GM18526 (cell line): ENCODE data around the gene RETREG1.

ENCODE experiments used
- POLR2A ChIP-seq: IDR thresholded peaks from 3 replicates; pipeline ENCODE4 v1.6.1; 2011; ENCODE audit not compliant: insufficient read length; ENCODE audit errors: extremely low read depth

Gene RETREG1

DNA sequence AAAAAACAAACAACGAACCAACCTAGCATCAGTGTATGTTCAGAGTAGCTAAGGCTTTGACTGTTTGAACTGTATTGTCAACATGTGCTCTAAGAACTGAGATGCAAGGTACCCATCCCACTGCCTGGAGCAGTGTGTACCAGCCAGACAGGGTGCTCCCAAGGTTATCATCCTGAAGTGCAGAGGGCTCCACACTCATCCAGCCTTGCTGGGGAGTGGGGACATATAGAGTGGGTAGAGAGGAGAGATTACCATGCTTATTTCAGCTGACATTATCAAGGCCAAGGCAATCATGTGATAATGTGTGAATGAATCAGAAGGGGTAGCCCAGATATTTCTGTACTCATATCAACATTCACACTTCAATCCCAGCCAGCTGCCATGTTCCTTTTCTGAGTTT, 82.5 kb downstream of the RETREG1 start:
- TF ChIP-seq POLR2A, result no peak

DNA sequence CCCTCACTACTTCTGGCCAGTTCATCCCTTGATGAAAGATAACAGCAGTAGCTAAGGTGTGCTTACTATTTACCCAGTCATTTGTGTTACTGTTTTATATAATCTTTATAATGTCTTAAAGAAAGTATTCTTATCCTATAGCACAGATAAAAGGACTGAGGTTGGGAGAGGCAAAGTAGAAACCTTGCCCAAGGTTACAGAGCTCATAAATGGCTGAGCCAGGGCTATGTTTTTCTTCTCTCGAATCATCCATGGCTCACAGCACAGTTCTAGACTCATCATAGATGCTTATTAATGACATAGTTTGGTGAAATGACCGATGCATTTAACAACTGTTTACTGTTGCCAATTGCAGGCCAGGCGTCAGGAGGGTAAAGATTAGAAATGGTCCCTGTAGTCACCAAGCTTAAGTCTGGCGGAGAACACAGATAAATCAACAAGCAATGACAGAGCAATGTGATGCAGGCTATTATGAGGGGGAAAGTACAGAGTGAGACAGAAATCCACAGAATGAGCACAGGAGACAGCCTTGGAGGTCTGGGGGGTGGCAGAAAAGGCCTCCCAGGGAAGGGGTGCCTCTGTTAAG, 85.6 kb downstream of the RETREG1 start:
- TF ChIP-seq POLR2A, result no peak

DNA sequence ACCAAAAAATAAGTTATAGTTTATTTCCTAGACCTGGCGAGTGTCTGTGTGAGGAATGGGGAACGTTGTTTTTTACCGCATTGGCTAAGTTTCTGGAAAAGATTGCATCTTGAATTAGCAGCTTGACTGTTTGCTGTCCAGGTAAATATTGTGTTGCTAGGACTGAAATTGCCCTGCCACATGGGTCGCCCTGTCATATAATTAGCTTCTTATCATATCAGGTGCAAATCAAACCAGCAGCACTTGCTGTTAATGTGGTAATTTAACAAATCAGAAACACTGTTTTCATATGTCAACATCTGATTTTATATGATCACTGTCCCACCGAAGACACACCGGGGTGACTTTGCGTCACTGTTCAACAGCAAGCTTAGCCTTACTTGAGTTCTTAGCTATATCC, 87.5 kb downstream of the RETREG1 start:
- TF ChIP-seq POLR2A, result no peak

DNA sequence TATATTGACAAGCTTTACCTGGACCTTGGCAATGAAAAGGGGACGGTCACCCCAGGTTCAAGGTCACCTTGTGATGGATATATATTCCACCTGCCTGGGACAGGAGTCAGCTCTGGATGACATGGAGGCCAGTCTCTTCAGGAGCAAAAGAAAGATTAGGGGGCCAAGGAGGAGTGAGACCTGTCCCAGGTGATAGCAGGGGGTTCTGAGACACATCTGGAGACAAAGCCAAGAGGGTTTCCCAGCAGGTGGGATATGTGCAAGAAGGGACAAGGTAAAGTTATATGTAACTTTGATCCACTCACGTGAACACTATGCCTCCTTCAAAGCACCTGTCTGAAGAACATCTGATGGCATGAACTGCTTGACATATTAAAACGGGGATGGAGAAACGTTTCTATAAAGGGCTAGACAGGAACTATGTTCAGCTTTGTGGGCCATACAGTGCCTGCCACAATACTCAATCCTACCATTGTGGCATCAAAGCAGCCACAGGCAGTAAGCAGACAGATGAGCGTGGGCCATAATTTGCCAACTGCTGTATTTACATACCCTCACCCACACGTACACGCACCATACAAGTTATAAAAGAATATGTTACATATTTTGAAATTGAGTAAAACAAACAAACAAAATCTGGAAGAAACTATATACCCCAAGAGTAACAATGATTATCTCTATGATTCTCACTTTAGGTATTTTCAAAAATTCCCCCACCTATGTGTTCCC, 88.3 kb downstream of the RETREG1 start:
- TF ChIP-seq POLR2A, result no peak

GRCh38 chr5:16525651-16526050, 91.1 kb downstream of the RETREG1 start:
- TF ChIP-seq POLR2A, result no peak

- TF ChIP-seq POLR2A, result no peak
These were observed 92.5 kb downstream of the RETREG1 start for GRCh38 chr5:16524286-16524685.

DNA sequence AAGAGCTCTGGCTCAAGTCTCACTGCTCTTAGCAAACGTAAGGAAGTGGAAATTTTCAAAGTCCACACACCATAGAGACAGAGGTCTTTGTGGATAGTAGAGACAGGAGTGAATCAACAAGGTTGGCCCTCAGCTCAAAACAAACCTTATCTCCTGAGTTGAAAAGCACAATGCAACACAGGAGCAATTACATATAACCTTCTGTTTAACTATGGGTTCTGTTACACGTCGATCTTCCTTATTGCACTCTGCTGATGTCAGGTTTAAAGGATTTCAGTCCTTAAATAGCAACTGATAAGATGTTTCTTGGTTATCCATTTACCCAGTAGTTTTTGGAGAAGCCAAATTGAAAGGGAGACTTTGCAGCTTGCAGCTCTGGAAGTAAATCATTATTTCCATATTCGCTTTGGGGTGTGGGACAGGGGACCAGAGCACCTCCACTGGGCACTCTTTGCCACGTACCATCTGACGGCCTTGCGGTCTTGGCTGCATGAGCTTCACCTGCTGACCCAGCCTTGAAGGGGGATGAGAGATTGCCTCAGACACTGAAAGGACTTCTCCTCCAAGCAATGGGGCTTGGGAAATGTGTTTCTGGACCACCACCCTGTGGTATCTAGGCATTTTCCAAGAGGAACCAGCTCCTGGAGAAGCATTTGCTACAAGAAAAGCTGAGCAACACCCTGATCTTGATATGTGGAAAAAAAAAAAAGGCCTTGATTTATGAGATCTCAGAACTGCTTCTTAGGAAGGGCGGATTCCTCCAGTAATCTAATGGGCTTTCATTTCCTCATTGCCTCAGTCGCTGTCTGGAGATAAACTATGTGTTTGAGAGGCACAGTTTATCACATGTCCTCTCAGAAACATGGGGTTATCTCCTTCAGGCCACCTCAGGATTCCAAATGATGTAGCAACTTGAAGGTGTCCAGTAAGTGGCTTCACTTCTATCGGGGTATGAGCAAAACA, 95.0 kb downstream of the RETREG1 start:
- TF ChIP-seq POLR2A, result no peak

GRCh38 chr5:16520841-16521240, 96.0 kb downstream of the RETREG1 start:
- TF ChIP-seq POLR2A, result no peak

- no peak for TF ChIP-seq POLR2A
These were observed 97.4 kb downstream of the RETREG1 start for GRCh38 chr5:16519435-16519834.

DNA sequence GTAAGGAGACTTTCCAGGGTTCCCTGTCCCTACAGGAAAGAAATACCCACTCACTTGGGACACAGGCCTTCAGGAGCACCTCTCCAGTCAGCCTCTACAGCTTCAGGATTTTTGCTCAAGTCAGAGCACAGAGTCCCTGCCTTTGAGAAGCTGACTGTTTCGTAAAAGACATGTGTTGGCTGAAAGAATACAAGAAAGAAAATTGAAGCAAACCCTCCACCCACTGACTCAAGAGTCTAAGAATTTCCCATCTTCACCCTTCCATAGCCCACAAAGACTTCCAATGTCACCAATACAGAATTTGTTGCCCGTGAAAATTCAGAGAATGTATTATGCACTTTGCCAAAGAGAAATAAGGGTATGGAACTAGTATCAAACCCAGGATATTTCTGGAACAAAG, 98.2 kb downstream of the RETREG1 start:
- TF ChIP-seq POLR2A, result no peak

DNA sequence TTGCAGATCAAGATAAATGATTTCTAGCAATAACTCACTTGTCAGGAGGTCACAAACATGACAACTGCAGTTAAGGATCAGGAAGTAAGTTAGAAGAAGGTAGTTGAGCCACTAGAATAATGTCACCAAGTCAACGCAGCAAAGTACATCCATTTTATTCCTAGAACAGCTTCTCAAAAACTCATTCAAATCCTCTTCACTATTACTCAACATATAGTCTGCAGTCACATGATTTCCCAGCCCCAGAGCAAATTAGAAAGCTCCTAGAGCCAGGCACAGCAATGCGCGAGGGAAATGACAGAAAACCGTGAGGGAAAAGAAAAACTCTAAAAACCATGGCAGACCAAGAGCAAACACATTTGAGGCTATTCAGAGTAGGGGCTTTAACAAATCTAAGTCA, 101.3 kb downstream of the RETREG1 start:
- no peak for TF ChIP-seq POLR2A

DNA sequence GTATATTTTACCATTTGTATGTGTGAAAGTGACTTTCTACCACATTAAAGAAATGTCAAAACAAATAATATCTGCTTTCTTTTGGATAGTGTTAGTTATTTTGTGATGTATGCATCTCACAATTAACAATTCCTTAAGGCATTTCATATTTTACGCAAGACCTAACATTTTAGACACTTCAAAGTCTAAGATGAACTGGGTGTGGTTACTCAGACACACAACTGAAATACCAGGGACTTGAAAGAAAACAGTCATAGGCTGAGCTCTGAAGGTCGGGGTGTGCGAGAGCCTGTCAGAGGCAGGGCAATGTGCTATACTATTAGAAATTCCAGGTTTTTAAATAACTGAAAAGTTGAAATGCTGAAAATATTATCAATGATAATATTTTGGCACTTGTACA, 106.7 kb downstream of the RETREG1 start:
- no peak for TF ChIP-seq POLR2A

GRCh38 chr5:16508730-16509531, 107.9 kb downstream of the RETREG1 start:
- no peak for TF ChIP-seq POLR2A

DNA sequence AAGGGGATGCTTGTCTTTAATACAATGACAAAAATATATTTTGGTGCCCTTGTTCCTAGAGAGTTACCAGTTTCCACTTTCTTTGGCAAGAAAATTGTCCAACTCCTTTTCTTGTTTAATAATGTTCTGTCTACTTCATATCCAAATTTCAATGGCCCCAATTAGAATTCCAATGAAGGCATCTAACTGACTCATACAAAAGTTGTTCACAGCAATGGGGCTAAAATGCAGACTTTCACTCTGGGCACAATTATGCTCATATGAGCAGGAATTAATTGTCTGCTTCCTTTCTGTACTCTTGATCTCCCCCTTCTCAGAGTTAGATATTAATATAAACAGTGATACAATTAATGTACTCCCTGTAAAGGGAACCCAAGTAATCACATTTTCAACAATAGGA, 109.1 kb downstream of the RETREG1 start:
- no peak for TF ChIP-seq POLR2A

GRCh38 chr5:16505904-16506303, 110.9 kb downstream of the RETREG1 start:
- no peak for TF ChIP-seq POLR2A
